K562 (cell line): ENCODE results near the gene SPOUT1. TPM values are rescaled to one million over a fixed set of nuclear protein-coding genes. Genes with fewer than 3 reads are reported as not detected.
"Not testable (repeated sequence)": the region's sequence is repeated elsewhere in the genome, so short reads cannot be mapped to it uniquely, and the experiment has no call there.

ENCODE experiments used
- ATAC-seq: fragments of 200-7000 bp; cut with Tn5 transposase; 3 replicates; pipeline ENCODE4 v1.9.1; 2020; ENCODE audit warnings: moderate library complexity
- BruUV-seq: library from RNA; stranded (reverse); fragments of 400-500 nt; replicated peaks from 2 replicates; lab custom pipeline; 2021; lab: Mats Ljungman, UMichigan
- CTCF ChIA-PET: fragments of 300-600 bp; formaldehyde crosslinking; extraction: SDS; loops from one replicate; lab custom pipeline; 2021; ENCODE audit warnings: low intra/inter-chr PET ratio; lab: Yijun Ruan, JAX
- POLR2A ChIA-PET: fragments of 300-600, 350-650 bp; sonication (Branson Sonifier 250); formaldehyde crosslinking; extraction: SDS; loops from one replicate; lab custom pipeline; 2021; ENCODE audit warnings: antibody characterized with exemption, inconsistent platforms; lab: Yijun Ruan, JAX
- DNase-seq, 4 experiments: peaks; one replicate each; pipeline versions ENCODE4 v3.0.0 to v3.0.0-alpha.2; 2011 to 2018; ENCODE audit warnings: low spot score in 3 of 4, mixed read lengths in 3 of 4; ENCODE audit errors: extremely low read depth in 1 of 4
- FAIRE-seq: peaks from 2 replicates; lab custom pipeline; 2011; peaks lifted over from hg19 to GRCh38; lab: Jason Lieb, UNC
- H2AFZ ChIP-seq: 2 replicates; pipeline ENCODE4 v1.6.0; 2011; ENCODE audit warnings: low read depth, low read length, control low read depth, inconsistent platforms
- H3K27ac ChIP-seq: fragments of 200-600 bp; 3 replicates; pipeline ENCODE4 v1.8.0; 2011; ENCODE audit warnings: low read depth, mild to moderate bottlenecking, control low read depth, inconsistent platforms, low read length, moderate library complexity, mixed read lengths; ENCODE audit errors: extremely low read depth
- H3K27me3 ChIP-seq, 2 experiments: fragments of 300-600 bp in 1 of 2; 2 replicates in 1 of 2; 3 replicates in 1 of 2; pipeline versions ENCODE4 v1.6.0 to v1.8.0; 2011; ENCODE audit warnings: inconsistent platforms in 2 of 2, low read length in 2 of 2, mild to moderate bottlenecking in 1 of 2, mixed read lengths in 1 of 2, moderate library complexity in 1 of 2; ENCODE audit not compliant: control insufficient read depth in 2 of 2, insufficient read depth in 2 of 2
- H3K36me3 ChIP-seq: fragments of 300-600 bp; 3 replicates; pipeline ENCODE4 v1.8.0; 2011; ENCODE audit warnings: mild to moderate bottlenecking, low read length, inconsistent platforms; ENCODE audit not compliant: control insufficient read depth, insufficient read depth
- H3K4me1 ChIP-seq, 2 experiments: fragments of 200-600 bp in 1 of 2; replicated peaks in 1 of 2; 2 replicates in 1 of 2; 3 replicates in 1 of 2; pipeline versions ENCODE4 v1.5.1 to v1.8.0; 2011; ENCODE audit warnings: inconsistent platforms in 2 of 2, low read length in 2 of 2, mild to moderate bottlenecking in 1 of 2, mixed read lengths in 1 of 2, moderate library complexity in 1 of 2; ENCODE audit not compliant: control insufficient read depth in 2 of 2, insufficient read depth in 2 of 2
- H3K4me2 ChIP-seq: 2 replicates; pipeline ENCODE4 v1.6.1; 2011; ENCODE audit warnings: low read length, control low read depth, inconsistent platforms, mixed read lengths; ENCODE audit not compliant: insufficient read depth
- H3K4me3 ChIP-seq: fragments of 200-600 bp; sonication (generic), shearing (Covaris generic); 2 replicates; pipeline ENCODE4 v1.5.1; 2016; ENCODE audit warnings: control low read depth, inconsistent platforms
- H3K79me2 ChIP-seq: fragments of 200-600 bp; 3 replicates; pipeline ENCODE4 v1.8.0; 2011; ENCODE audit warnings: low read length, inconsistent platforms; ENCODE audit not compliant: control insufficient read depth, insufficient read depth
- H3K9ac ChIP-seq, 2 experiments: 2 replicates each; pipeline versions ENCODE4 v1.6.0 to v1.6.1; 2011; ENCODE audit warnings: low read depth in 2 of 2, low read length in 2 of 2, control low read depth in 1 of 2, inconsistent platforms in 1 of 2, mild to moderate bottlenecking in 1 of 2, mixed read lengths in 1 of 2; ENCODE audit not compliant: insufficient read depth in 1 of 2
- H3K9me1 ChIP-seq: one replicate; pipeline ENCODE4 v1.6.0; 2011; ENCODE audit warnings: inconsistent platforms, mild to moderate bottlenecking, low read length, moderate library complexity; ENCODE audit not compliant: control insufficient read depth, insufficient read depth
- H3K9me3 ChIP-seq: replicated peaks from 2 replicates; pipeline ENCODE4 v1.5.1; 2011; ENCODE audit warnings: low read depth, low read length, inconsistent platforms; ENCODE audit not compliant: control insufficient read depth, insufficient read depth
- H4K20me1 ChIP-seq: replicated peaks from 2 replicates; pipeline ENCODE4 v1.6.1; 2011; ENCODE audit warnings: low read length, inconsistent platforms, mixed read lengths; ENCODE audit not compliant: control insufficient read depth, insufficient read depth
- CREM ChIP-seq: IDR thresholded peaks from 2 replicates; pipeline ENCODE4 v1.6.1; 2014; ENCODE audit warnings: antibody characterized with exemption, low read depth
- RAD51 ChIP-seq: fragments of 450-650 bp; IDR thresholded peaks from 2 replicates; pipeline ENCODE4 v1.7.1; 2016; ENCODE audit warnings: low read depth, mild to moderate bottlenecking, borderline replicate concordance
- SUPT5H ChIP-seq: fragments of 450-650 bp; IDR thresholded peaks from 2 replicates; pipeline ENCODE4 v1.6.1; 2016
- WGBS: fragments of 100-300 bp; shearing (Covaris generic); methylation state at CpG from one replicate; pipeline ENCODE4 v1.1.6; 2016; ENCODE audit warnings: low coverage, mixed read lengths; ENCODE audit not compliant: insufficient coverage; ENCODE audit errors: missing lambda C conversion rate; 5-methylcytosine and 5-hydroxymethylcytosine counted together
- in situ Hi-C: fragments of 300-500 bp; cut with MboI; formaldehyde crosslinking; loops from 4 replicates; pipeline ENCODE4 v1.15.0; 2018; ENCODE audit warnings: inconsistent platforms, mixed read lengths
- intact Hi-C: fragments of 100-400 bp; cut with micrococcal nuclease; formaldehyde crosslinking; loops from 2 replicates; pipeline ENCODE4 v1.14.2; 2022
- polyA plus RNA-seq, 8 experiments: library from polyadenylated mRNA; depleted of rRNA in 4 of 8; stranded (reverse) in 5 of 8; unstranded in 3 of 8; fragments of >200 nt; fragmentation: Nextera tagmentation in 2 of 8; fragmentation: Illumina TruSeq in 1 of 8; extraction: Ambion mirVana in 2 of 8; extraction: Trizol in 1 of 8; gene quantifications; 2 replicates each; pipeline versions ENCODE4 v1.2.1 to v1.2.3, GENCODE V29; 2011 to 2014; ENCODE audit warnings: inconsistent platforms in 1 of 8, missing spikeins in 1 of 8
- total RNA-seq, 7 experiments: library from RNA; depleted of rRNA in 6 of 7; stranded (reverse); fragments of >200 nt in 6 of 7; fragmentation: Illumina TruSeq in 2 of 7; extraction: Trizol in 2 of 7; gene quantifications; 2 replicates each; pipeline versions ENCODE4 v1.2.1 to v1.2.3, GENCODE V29; 2011 to 2021; ENCODE audit warnings: low replicate concordance in 1 of 7

Gene SPOUT1
- total and polyA plus RNA-seq, 9 of the 15 experiments (the other 6 are each of a cell fraction or from before 2014, with no cell fraction given) = 10.6 to 121 (median 37.4) TPM

GRCh38 chr9:128860937-128861336 lies 31.3 kb upstream of the SPOUT1 start:
- FAIRE-seq (no peak), DNase-seq (no peak), ATAC-seq (no peak)
- Histone ChIP-seq H3K9me1 (no peaks in the 10 kb centered on the region), H2AFZ (no peak overlapping the region), H3K27ac (no peak overlapping the region), H3K4me1 (peaks cover 10 to 11% of the 10 kb centered on the region in 2 experiments; a peak in 4 of 5 replicates), H3K79me2 (no peaks in the 10 kb centered on the region), H3K36me3 (no peaks in the 10 kb centered on the region), H3K4me2 (no peak overlapping the region), H3K4me3 (no peak overlapping the region), H3K27me3 (no peaks in the 10 kb centered on the region), H4K20me1 (no peaks in the 10 kb centered on the region), H3K9ac (no peak overlapping the region), H3K9me3 (no peaks in the 10 kb centered on the region)
- intact Hi-C loops = loop anchor here (5.0 kb wide), 1 partner anchor 44 kb away; the partner anchor contains the start of gene ENDOG
- TF ChIP-seq RAD51 (no peak), SUPT5H (no peak), CREM (no peak)
- CTCF ChIA-PET = no interaction called here
- in situ Hi-C loops = loop anchor here (5.0 kb wide), 1 partner anchor 66 kb away; no protein-coding TSS in a partner anchor
- no TSS peak for BruUV-seq
- 72% methylated on average over 5 of the region's 5 CpGs for WGBS
- POLR2A ChIA-PET = interaction anchor here (0.6 to 1.1 kb wide), 2 partner anchors 22 to 37 kb away, joined by 3 read pairs; no protein-coding TSS in a partner anchor

GRCh38 chr9:128858476-128858875 lies 28.9 kb upstream of the SPOUT1 start:
- H3K79me2 ChIP-seq, CTCF ChIA-PET, H4K20me1 ChIP-seq, H3K9ac ChIP-seq, H3K27ac ChIP-seq, H3K4me2 ChIP-seq, H3K9me3 ChIP-seq, H3K4me3 ChIP-seq, H2AFZ ChIP-seq, FAIRE-seq, H3K4me1 ChIP-seq, H3K36me3 ChIP-seq, H3K9me1 ChIP-seq, intact Hi-C loops, H3K27me3 ChIP-seq, DNase-seq, in situ Hi-C loops, BruUV-seq, ATAC-seq: not testable (repeated sequence)
- 88% methylated on average over 6 of the region's 7 CpGs for WGBS
- POLR2A ChIA-PET = interaction anchor here (1.0 to 1.6 kb wide), 2 partner anchors 10 to 13 kb away, joined by 3 to 7 read pairs; no protein-coding TSS in a partner anchor

- CTCF ChIA-PET, FAIRE-seq: not testable (repeated sequence)
- 77% methylated on average over 6 of the region's 6 CpGs for WGBS
Measured at GRCh38 chr9:128854454-128854853, 24.9 kb upstream of the SPOUT1 start.

More at GRCh38 chr9:128854454-128854853, 24.9 kb upstream of the SPOUT1 start:
- H3K9me3 ChIP-seq, H3K79me2 ChIP-seq, ATAC-seq, H3K4me2 ChIP-seq, in situ Hi-C loops, H3K9ac ChIP-seq, H2AFZ ChIP-seq, H3K9me1 ChIP-seq, BruUV-seq, DNase-seq, H3K4me1 ChIP-seq, H4K20me1 ChIP-seq, intact Hi-C loops, H3K27me3 ChIP-seq, H3K36me3 ChIP-seq, H3K4me3 ChIP-seq, H3K27ac ChIP-seq: not testable (repeated sequence)
- POLR2A ChIA-PET = interaction anchor here (1.2 kb wide), 1 partner anchor 9 kb away, joined by 3 read pairs; no protein-coding TSS in a partner anchor
